Measurements from ENCODE around the gene DRC7. TPM values are rescaled to one million over a fixed set of nuclear protein-coding genes. Genes with fewer than 3 reads are reported as not detected.

The DRC7 gene
- total RNA-seq, 1 experiment from 2014 or later, result not detected

DNA sequence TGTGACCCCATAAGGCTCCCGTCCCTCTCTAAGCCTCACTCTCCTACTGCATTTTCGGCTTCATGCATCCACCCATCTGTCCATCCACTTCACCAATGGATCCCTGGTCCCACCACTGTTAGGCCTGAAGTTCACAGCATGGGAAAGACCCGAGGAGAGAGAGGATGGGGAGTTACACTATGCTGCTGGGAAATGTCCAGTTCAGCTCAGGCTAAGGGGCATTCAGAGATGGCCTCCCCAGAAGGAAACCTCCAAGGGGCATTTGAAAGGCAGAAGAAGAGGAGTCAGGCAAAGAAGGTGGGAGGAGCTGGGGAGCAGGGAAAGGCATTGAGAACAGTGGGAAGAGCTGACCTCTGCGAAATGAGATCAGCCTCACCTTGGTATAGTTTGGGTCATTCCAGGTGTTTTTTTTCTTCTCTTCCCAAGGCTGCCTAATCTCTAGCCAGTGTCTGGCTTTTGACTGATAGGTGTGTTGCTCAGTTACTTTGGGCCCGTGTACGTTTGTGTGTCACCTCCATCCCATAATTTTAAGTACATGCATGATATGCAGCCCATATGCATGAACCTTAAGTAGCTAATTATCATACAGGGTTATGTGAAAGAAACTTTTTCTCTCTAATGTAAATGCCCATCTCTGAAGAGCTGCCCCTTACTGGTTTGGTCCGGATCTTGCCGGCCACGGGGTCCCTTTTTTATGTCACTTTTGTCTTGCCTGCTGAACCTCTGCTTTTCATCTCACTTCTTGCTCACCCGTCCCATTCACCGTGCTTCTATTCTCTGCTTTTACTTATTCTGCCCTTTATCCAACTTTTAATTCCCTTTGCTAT is 11.6 kb upstream of the DRC7 start:
- ATAC-seq (0 out of 2 replicates have a peak, but pooled peaks have one; percentile 52), DNase-seq (ENCODE audit: low read depth, low spot score) (no peak)
- Histone ChIP-seq H3K4me3 (ENCODE audit: low read depth in 2 of 2, low read length in 2 of 2) (no peak overlapping the region), H3K4me1 (ENCODE audit: control insufficient read depth, insufficient read depth, low read length) (peaks cover under 1% of the 10 kb centered on the region; the same call in 1 of the 2 replicates), H3K36me3 (ENCODE audit: control insufficient read depth, insufficient read depth, low read length) (no peaks in the 10 kb centered on the region), H3K27ac (ENCODE audit: low read length) (no peak overlapping the region), H3K9me3 (ENCODE audit: control insufficient read depth, insufficient read depth, low read depth, low read length) (no peaks in the 10 kb centered on the region), H3K27me3 (ENCODE audit: control insufficient read depth, insufficient read depth, low read length) (no peaks in the 10 kb centered on the region)
- no TSS peak for BruUV-seq (replicated peaks)
- in situ Hi-C loops (cut with HindIII; ENCODE audit: low pct_unique_long_range_greater_than_20kb, low sequenced_read_pairs) (no loop called here), intact Hi-C loops (cut with micrococcal nuclease; ENCODE audit: unreplicated experiment) (no loop called here)
- TF ChIP-seq, protein P1, sequence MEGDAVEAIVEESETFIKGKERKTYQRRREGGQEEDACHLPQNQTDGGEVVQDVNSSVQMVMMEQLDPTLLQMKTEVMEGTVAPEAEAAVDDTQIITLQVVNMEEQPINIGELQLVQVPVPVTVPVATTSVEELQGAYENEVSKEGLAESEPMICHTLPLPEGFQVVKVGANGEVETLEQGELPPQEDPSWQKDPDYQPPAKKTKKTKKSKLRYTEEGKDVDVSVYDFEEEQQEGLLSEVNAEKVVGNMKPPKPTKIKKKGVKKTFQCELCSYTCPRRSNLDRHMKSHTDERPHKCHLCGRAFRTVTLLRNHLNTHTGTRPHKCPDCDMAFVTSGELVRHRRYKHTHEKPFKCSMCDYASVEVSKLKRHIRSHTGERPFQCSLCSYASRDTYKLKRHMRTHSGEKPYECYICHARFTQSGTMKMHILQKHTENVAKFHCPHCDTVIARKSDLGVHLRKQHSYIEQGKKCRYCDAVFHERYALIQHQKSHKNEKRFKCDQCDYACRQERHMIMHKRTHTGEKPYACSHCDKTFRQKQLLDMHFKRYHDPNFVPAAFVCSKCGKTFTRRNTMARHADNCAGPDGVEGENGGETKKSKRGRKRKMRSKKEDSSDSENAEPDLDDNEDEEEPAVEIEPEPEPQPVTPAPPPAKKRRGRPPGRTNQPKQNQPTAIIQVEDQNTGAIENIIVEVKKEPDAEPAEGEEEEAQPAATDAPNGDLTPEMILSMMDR (IDR thresholded peaks at IDR 0.05), result no peak
- no peak for TF ChIP-seq TCF7L2 (IDR thresholded peaks at IDR 0.05; ENCODE audit: low read depth, low read length)
- no peak for TF ChIP-seq SIN3A (IDR thresholded peaks at IDR 0.05; ENCODE audit: borderline replicate concordance, insufficient read depth, low read depth, low read length)
- TF ChIP-seq, protein P2, sequence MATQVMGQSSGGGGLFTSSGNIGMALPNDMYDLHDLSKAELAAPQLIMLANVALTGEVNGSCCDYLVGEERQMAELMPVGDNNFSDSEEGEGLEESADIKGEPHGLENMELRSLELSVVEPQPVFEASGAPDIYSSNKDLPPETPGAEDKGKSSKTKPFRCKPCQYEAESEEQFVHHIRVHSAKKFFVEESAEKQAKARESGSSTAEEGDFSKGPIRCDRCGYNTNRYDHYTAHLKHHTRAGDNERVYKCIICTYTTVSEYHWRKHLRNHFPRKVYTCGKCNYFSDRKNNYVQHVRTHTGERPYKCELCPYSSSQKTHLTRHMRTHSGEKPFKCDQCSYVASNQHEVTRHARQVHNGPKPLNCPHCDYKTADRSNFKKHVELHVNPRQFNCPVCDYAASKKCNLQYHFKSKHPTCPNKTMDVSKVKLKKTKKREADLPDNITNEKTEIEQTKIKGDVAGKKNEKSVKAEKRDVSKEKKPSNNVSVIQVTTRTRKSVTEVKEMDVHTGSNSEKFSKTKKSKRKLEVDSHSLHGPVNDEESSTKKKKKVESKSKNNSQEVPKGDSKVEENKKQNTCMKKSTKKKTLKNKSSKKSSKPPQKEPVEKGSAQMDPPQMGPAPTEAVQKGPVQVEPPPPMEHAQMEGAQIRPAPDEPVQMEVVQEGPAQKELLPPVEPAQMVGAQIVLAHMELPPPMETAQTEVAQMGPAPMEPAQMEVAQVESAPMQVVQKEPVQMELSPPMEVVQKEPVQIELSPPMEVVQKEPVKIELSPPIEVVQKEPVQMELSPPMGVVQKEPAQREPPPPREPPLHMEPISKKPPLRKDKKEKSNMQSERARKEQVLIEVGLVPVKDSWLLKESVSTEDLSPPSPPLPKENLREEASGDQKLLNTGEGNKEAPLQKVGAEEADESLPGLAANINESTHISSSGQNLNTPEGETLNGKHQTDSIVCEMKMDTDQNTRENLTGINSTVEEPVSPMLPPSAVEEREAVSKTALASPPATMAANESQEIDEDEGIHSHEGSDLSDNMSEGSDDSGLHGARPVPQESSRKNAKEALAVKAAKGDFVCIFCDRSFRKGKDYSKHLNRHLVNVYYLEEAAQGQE (IDR thresholded peaks at IDR 0.05; ENCODE audit: insufficient read depth in 1 of 2, low read depth in 2 of 2, low read length in 1 of 2), result no peak
- no peak for TF ChIP-seq POLR2AphosphoS5 (IDR thresholded peaks at IDR 0.05; ENCODE audit: low read depth, low read length)
- CTCF ChIA-PET, result no interaction called here
- POLR2A ChIA-PET, result no interaction called here

DNA sequence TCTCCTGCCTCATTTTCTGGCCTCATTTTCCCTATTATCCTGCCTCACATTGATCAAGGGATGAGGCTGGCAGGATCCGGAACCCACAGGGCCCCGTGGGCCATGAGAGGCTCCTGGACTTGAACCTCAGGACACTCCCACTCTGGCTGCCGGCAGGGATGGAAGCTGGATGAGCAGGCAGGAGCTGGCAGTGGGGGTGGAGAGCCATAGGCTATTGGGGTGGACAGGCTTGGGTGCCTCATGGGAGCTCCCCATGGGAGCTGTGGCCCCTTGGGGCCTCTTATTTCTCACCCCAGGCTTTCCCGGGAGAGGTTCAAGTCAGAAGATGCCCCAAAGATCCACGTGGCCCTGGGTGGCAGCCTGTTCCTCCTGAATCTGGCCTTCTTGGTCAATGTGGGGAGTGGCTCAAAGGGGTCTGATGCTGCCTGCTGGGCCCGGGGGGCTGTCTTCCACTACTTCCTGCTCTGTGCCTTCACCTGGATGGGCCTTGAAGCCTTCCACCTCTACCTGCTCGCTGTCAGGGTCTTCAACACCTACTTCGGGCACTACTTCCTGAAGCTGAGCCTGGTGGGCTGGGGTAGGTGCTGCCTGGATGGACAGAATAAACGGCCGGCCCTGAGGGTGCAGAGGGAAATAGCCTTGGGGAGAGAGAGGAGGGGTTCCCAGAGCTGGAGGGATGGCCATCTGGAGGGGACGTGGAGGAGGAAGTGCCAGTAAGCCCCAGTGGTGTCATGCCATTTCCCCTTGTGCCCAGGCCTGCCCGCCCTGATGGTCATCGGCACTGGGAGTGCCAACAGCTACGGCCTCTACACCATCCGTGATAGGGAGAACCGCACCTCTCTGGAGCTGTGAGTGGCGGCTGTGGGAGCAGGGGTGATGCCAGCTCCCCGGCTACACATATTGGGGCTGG is 10.7 kb upstream of the DRC7 start:
- BruUV-seq (replicated peaks), result no TSS peak
- H3K27me3 ChIP-seq (ENCODE audit: control insufficient read depth, insufficient read depth, low read length), result no peaks in the 10 kb centered on the region
- in situ Hi-C loops (cut with HindIII; ENCODE audit: low pct_unique_long_range_greater_than_20kb, low sequenced_read_pairs), result no loop called here

More for the DNA sequence above, 10.7 kb upstream of the DRC7 start:
- CTCF ChIA-PET, result no interaction called here
- ATAC-seq (no peak), DNase-seq (ENCODE audit: low read depth, low spot score) (no peak)
- H3K4me3 ChIP-seq (ENCODE audit: low read depth in 2 of 2, low read length in 2 of 2), result no peak overlapping the region
- intact Hi-C loops (cut with micrococcal nuclease; ENCODE audit: unreplicated experiment), result no loop called here
- no peak overlapping the region for H3K27ac ChIP-seq (ENCODE audit: low read length)
- POLR2A ChIA-PET, result no interaction called here
- TF ChIP-seq POLR2AphosphoS5 (IDR thresholded peaks at IDR 0.05; ENCODE audit: low read depth, low read length), result no peak
- TF ChIP-seq, protein P2 (IDR thresholded peaks at IDR 0.05; ENCODE audit: insufficient read depth in 1 of 2, low read depth in 2 of 2, low read length in 1 of 2), result no peak
- no peaks in the 10 kb centered on the region for H3K4me1 ChIP-seq (ENCODE audit: control insufficient read depth, insufficient read depth, low read length)
- H3K36me3 ChIP-seq (ENCODE audit: control insufficient read depth, insufficient read depth, low read length), result no peaks in the 10 kb centered on the region
- H3K9me3 ChIP-seq (ENCODE audit: control insufficient read depth, insufficient read depth, low read depth, low read length), result no peaks in the 10 kb centered on the region
